ENCODE measurements around the gene ZNF385A. TPM values are rescaled to one million over a fixed set of nuclear protein-coding genes. Genes with fewer than 3 reads are reported as not detected.
"Not testable (repeated sequence)": the region's sequence is repeated elsewhere in the genome, so short reads cannot be mapped to it uniquely, and the experiment has no call there.

ZNF385A gene
- polyA plus RNA-seq, 1 experiment = 0.96 TPM

GRCh38 chr12:54330442-54330841 lies 54.1 kb downstream of the ZNF385A start:
- CTCF ChIA-PET = interaction anchor here (1.4 to 12.1 kb wide), 2 partner anchors 29 to 30 kb away, joined by 4 to 114 read pairs; partner anchors contain the start of gene NFE2
- Histone ChIP-seq H3K36me3 (ENCODE audit: control insufficient read depth, insufficient read depth, low read length) (no peaks in the 10 kb centered on the region; the same call in 1 of the 2 replicates), H3K27me3 (ENCODE audit: control insufficient read depth, insufficient read depth, low read length) (no peaks in the 10 kb centered on the region), H3K4me3 (ENCODE audit: low read depth, low read length) (no peak overlapping the region)
- no peak for DNase-seq (ENCODE audit: low read depth)
- no peak for TF ChIP-seq CTCF (IDR thresholded peaks at IDR 0.05; ENCODE audit: insufficient read depth, low read depth, low read length)
- POLR2A ChIA-PET = interaction anchor here (0.6 kb wide), 1 partner anchor 101 kb away, joined by 4 read pairs; no protein-coding TSS in a partner anchor

GRCh38 chr12:54329759-54330158 lies 54.8 kb downstream of the ZNF385A start:
- no peaks in the 10 kb centered on the region; the same call in 1 of the 2 replicates for H3K36me3 ChIP-seq (ENCODE audit: control insufficient read depth, insufficient read depth, low read length)
- POLR2A ChIA-PET = no interaction called here
- TF ChIP-seq CTCF (IDR thresholded peaks at IDR 0.05; ENCODE audit: insufficient read depth, low read depth, low read length) = no peak
- no peaks in the 10 kb centered on the region for H3K27me3 ChIP-seq (ENCODE audit: control insufficient read depth, insufficient read depth, low read length)
- no peak overlapping the region for H3K4me3 ChIP-seq (ENCODE audit: low read depth, low read length)
- CTCF ChIA-PET = interaction anchor here (1.0 to 12.1 kb wide), 5 partner anchors 8 to 78 kb away, joined by 3 to 114 read pairs (median 5); no protein-coding TSS in a partner anchor
- no peak for DNase-seq (ENCODE audit: low read depth)

DNA sequence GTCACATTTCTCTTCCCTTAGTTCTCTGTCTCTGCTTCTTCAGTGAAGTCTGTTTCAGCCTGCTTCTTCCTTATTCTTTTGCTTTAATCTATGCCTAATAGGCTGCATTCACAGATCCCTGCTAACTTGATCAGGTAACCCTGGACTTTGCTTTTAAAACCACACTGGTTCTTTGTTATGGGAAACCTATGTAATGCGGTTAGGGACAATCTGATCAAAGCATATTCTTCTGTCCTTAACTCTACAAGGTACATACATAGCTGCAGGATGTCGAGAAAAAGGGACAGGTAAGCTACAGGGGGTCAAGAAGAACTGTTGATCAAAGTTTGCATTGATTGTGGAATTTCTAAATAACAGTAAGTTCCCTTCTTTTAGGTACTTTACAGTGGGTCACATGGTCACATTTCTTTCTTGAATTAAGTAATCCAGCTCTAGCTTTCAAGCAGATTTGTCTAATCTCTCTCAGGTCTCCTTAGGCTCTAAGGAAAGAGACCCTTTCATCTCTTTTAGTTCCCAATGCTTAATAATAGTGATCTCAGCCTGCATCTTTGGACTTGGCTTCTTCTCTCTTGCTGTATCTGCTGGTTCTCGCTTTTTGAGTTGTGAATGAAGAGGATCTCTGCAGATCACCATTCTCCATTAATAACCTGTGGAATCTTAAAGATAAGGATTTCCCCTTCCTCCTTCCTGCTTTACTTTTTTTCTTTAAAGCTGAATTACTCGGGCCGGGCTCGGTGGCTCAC lies 55.8 kb downstream of the ZNF385A start:
- CTCF ChIA-PET = interaction anchor here (1.0 to 12.1 kb wide), 7 partner anchors 9 to 108 kb away, joined by 3 to 114 read pairs (median 5); no protein-coding TSS in a partner anchor
- TF ChIP-seq CTCF (IDR thresholded peaks at IDR 0.05; ENCODE audit: insufficient read depth, low read depth, low read length) = no peak
- no peak overlapping the region for H3K4me3 ChIP-seq (ENCODE audit: low read depth, low read length)

GRCh38 chr12:54325442-54326109 lies 59.0 kb downstream of the ZNF385A start:
- peak overlapping the region; percentile 65 for H3K4me3 ChIP-seq (ENCODE audit: low read depth, low read length)
- not testable (repeated sequence) for H3K36me3 ChIP-seq (ENCODE audit: control insufficient read depth, insufficient read depth, low read length); DNase-seq (ENCODE audit: low read depth); H3K27me3 ChIP-seq (ENCODE audit: control insufficient read depth, insufficient read depth, low read length)
- ChIA-PET POLR2A (interaction anchor here (0.5 to 0.9 kb wide), 9 partner anchors 9 to 347 kb away, joined by 3 to 10 read pairs (median 7); partner anchors contain the start of gene NFE2), CTCF (interaction anchor here (0.6 to 4.4 kb wide), 32 partner anchors 8 to 325 kb away, joined by 3 to 35 read pairs (median 4); partner anchors contain the start of genes HOXC5, HOXC9 and NFE2)

More for the DNA sequence above, 55.8 kb downstream of the ZNF385A start:
- Histone ChIP-seq H3K36me3 (ENCODE audit: control insufficient read depth, insufficient read depth, low read length) (no peaks in the 10 kb centered on the region; the same call in 1 of the 2 replicates), H3K27me3 (ENCODE audit: control insufficient read depth, insufficient read depth, low read length) (no peaks in the 10 kb centered on the region)
- POLR2A ChIA-PET = no interaction called here
- no peak for DNase-seq (ENCODE audit: low read depth)

GRCh38 chr12:54324617-54325441 lies 59.7 kb downstream of the ZNF385A start, which contains the start of gene COPZ1:
Gene COPZ1, plus strand, starts transcription at chr12:54325131. Its CDS starts 33 bp downstream, at chr12:54325164.
- DNase-seq (ENCODE audit: low read depth) = peak; percentile 100
- POLR2A ChIA-PET = interaction anchor here (0.5 to 0.9 kb wide), 11 partner anchors 10 to 1744 kb away, joined by 3 to 10 read pairs (median 6); partner anchors contain the start of genes HNRNPA1 and NFE2
- CTCF ChIA-PET = interaction anchor here (0.6 to 4.4 kb wide), 36 partner anchors 9 to 325 kb away, joined by 3 to 35 read pairs (median 4); partner anchors contain the start of genes HOXC5, HOXC9 and NFE2
- TF ChIP-seq CTCF (IDR thresholded peaks at IDR 0.05; ENCODE audit: insufficient read depth, low read depth, low read length) = peak; percentile 82
- Histone ChIP-seq H3K36me3 (ENCODE audit: control insufficient read depth, insufficient read depth, low read length) (no peaks in the 10 kb centered on the region; the same call in 1 of the 2 replicates), H3K27me3 (ENCODE audit: control insufficient read depth, insufficient read depth, low read length) (no peaks in the 10 kb centered on the region), H3K4me3 (ENCODE audit: low read depth, low read length) (peak within 1 kb of the TSS; percentile 65)
